GM21825 (cell line): ENCODE data around the gene NKTR.
"Not testable (repeated sequence)": the region's sequence is repeated elsewhere in the genome, so short reads cannot be mapped to it uniquely, and the experiment has no call there.

Experiments
- ATAC-seq: cut with Tn5 transposase; IDR thresholded peaks from one replicate; pipeline ENCODE4 v1.9.1; 2021; ENCODE audit warnings: mild to moderate bottlenecking, moderate library complexity; ENCODE audit not compliant: unreplicated experiment

The NKTR gene

DNA sequence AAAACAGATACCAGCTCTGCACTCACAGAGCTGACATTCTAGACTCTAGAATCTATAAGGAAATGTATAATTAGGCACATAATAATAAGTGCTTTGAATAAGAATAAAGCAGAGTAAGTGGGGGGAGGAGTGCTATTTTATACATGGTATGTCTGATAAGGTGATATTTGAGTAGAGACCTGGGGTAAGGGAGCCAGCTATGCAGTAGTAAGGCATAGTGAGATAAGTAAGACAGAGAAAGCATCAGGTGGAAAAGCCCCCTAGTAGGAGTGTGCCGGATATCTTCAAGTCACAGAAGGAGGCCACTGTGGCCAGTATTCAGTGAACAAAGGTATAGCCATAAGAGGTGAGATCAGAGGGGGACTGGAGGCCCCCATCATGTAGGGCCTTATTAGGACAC, 6.9 kb upstream of the NKTR start:
- no peak for ATAC-seq

DNA sequence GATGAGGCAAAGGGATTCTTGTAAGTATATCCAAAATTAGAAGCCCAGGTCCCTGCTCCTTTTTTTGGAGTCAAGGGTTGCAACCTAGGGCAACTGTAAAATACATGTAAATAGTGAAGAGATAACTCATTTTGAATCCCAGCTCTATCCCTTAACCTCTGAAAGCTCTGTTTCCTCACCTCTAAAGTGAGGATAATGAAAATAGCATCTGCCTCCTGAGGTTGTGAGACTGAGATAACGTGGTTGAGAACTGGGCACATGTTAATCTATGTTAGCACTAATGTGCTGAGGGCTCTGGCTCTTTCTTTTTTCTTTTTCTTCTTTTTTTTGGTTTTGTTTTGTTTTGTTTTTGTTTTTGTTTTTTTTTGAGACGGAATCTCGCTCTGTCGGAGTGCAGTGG, 4.8 kb upstream of the NKTR start:
- ATAC-seq, result no peak

GRCh38 chr3:42597098-42597497, 3.4 kb upstream of the NKTR start:
- ATAC-seq, result not testable (repeated sequence)

GRCh38 chr3:42600958-42601675, 631 bp downstream of the NKTR start:
- ATAC-seq, result peak; percentile 25

- no peak for ATAC-seq
Observed at GRCh38 chr3:42601896-42602581, 1.6 kb downstream of the NKTR start.

- no peak for ATAC-seq
Observed at GRCh38 chr3:42602961-42603360, 2.5 kb downstream of the NKTR start.

DNA sequence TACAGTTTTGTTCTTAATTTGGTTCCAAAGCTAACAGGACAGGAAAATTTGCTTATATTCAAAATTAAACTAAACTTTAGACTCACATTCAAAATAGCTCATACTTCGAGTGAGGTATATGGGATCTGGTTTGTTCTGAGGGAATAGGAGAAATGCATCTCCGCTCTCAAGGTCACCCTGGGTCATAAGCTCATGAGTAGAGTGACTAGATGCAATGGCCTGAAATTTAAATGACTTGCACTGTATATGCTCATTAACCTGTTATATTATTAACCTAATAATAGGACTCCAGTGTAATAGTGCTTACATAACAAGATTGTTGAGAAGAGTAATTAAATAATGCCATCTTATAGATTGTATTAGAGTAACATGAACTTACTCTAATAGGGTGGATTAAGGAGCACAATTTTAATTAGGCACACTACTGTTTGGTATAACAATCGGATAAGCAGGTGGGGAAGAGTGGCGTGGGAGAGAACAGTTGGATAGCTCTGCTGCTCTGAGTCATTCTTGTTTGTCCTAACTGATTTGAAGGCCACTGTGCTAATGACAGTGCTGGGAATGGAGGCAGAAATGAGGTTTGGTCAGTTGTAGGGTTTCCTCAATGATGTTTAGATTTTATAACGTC, 5.2 kb downstream of the NKTR start:
- ATAC-seq, result no peak

- no peak for ATAC-seq
Observed at GRCh38 chr3:42608581-42608980, 8.1 kb downstream of the NKTR start.

DNA sequence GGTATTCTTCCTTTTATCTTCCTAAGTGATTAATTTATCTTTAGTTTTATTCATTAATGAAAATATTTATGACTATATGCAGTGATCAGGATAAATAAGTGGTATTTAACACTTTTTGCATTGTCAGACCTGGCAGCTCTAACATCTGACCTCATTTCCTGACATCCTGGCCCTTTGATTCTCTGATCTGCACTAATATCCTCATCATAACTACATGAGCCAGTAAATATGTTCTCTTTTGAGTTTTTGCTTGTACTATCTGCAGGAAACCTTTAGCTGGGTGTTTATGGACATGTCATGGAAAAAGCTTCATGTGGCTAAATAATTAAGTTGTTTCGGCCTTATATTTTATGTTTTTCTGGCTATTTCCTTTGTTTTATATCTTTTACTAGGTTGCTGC, 10.5 kb downstream of the NKTR start:
- ATAC-seq, result no peak

GRCh38 chr3:42612217-42612616, 11.7 kb downstream of the NKTR start:
- ATAC-seq, result no peak

DNA sequence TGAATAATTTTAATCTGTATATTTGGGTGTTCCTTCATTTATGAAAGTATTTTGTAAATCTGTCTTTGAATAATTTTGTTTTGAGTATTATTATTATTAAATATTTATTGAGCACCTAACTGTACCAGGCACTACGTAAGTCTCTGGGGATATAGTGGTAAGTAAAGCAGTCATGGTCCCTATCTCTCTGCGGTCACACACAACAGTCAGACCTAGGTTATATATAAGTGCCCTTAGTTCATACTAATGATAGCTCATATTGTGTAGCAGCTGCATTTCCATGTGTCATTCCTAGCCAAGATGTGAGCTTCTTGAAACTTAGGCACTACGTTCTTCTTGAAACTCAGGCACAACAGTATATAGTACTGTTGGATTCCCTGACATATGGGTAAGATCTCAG, 12.4 kb downstream of the NKTR start:
- no peak for ATAC-seq

DNA sequence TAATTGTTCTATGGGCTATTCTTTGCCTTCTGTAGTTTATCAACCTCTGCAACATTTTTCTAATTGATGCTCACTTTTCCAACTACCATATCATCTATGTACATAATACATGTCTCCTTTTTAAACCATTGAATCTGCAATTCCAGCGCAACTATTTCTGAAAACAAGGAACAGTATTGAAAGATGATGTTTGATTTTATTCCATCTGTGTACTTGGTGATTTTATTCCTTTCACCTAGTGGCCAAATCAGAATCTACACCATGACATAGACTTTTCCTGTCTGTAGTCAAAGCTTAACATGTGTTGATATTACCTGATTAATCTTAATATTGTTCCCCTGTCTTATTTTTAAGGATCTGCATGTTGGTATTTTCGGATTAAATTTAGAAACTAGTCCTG, 13.0 kb downstream of the NKTR start:
- ATAC-seq, result no peak

DNA sequence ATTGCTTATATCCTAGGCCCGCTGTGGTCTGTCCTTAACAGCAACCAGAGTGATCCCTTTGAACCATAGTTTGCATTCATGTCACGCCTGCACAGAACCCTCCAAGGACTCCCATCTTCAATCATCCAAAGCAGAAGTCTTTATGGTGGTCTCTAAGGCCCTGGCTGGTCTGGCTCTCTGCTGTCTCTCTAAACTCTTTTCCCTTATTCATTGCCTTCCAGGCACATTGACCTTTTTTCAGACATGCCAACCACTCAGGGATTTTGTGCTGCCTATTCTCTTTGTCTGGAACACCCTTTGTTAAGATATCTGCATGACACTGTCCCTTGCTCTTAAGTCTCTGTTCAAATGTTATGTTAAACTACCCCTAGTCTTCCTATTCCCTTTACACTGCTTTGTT, 31.1 kb downstream of the NKTR start:
- no peak for ATAC-seq

DNA sequence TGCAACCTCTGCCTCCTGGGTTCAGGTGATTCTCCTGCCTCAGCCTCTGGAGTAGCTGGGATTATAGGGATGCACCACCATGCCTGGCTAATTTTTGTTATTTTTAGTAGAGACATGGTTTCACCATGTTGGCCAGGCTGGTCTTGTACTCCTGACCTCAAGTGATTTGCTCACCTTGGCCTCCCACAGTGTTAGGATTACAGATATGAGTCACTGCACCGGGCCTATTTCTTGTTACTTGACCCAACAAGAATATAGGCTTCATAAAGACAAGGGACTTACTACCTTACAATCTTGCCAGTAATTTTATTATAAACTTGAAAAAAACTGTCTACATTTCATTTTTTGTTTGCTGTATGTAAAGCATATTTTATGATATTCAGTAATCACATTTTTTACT, 31.7 kb downstream of the NKTR start:
- no peak for ATAC-seq

DNA sequence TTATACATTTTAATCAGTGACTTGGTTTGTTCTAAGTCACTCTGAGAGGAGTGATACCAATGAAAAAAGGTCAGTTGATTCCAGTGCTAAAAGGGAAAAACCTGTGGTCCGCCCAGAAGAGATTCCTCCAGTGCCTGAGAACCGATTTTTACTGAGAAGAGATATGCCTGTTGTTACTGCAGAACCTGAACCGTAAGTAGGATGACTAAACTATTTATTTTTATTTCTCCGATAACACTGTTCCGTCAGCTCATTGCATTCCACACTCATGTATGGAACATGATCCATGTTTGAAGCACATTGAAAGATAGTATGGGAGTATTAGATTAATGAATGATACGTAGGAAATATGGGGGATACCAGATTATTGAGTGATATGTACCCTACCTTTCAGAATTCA, 33.1 kb downstream of the NKTR start:
- no peak for ATAC-seq

GRCh38 chr3:42635111-42635510, 34.6 kb downstream of the NKTR start:
- no peak for ATAC-seq

GRCh38 chr3:42637001-42637400, 36.5 kb downstream of the NKTR start:
- ATAC-seq, result no peak

DNA sequence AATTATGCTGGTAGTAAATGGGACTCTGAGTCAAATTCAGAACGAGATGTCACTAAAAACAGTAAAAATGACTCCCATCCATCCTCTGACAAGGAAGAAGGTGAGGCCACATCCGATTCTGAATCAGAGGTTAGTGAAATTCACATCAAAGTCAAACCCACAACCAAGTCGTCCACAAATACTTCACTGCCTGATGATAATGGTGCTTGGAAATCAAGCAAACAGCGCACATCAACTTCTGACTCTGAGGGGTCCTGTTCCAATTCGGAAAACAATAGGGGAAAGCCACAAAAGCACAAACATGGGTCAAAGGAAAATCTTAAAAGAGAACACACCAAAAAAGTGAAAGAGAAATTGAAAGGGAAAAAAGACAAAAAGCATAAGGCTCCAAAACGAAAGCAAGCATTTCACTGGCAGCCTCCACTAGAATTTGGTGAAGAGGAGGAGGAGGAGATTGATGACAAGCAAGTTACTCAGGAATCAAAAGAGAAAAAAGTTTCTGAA, 37.9 kb downstream of the NKTR start:
- no peak for ATAC-seq

DNA sequence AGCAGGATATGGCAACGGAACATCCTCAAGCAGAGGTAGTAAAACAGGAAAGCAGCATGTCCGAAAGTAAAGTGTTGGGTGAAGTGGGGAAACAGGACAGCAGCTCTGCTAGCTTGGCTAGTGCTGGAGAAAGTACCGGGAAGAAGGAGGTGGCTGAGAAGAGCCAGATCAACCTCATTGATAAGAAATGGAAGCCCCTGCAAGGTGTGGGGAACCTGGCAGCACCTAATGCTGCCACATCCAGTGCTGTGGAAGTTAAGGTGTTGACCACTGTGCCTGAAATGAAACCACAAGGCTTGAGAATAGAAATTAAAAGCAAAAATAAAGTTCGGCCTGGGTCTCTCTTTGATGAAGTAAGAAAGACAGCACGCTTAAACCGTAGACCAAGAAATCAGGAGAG, 38.7 kb downstream of the NKTR start:
- ATAC-seq, result no peak

DNA sequence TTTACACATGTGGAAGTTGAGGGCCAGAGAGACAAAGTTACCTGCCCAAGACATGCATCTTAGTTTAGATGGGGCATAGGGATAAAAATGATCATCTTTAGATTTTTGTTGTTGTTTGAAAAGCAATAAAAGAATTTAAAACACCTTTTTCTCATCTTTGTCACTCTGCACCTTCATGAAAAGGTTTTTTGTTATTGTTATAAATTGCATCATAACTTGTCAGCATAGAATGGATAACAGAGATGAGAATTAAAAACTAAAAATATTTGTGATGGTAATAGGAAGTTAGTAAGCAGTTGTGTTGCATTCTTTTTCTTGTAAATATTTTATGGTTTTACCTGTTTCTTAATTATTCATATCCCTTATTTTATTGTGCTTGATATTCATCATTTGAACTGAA, 39.6 kb downstream of the NKTR start:
- no peak for ATAC-seq

DNA sequence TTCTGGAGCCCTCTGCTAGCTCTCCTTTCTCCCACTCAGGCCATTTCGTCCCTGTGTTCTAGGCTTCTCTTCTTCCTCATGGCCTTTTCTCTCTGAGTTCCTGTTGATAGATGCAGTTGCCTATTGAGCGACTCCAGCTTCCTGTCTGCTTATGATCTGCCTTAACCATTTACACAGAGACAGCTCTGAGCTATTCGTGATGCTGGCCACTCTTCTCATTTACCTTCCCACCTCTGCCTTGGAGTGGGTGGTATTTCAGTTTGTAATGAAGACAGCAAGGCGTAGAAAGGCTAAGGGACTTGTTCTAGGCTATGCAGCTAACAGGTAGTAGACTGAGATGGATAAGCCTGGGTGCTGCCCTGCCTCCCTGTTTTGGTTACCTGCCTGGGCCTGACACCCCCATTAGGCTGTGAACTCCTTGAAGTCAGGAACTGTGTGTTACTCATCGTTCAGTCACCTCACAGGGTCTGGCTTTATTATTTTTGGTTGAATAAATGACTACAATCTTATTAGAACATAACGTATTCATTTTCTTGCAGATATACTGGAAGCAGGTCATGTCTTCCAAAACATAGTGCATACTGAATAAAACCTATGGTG, 40.4 kb downstream of the NKTR start:
- no peak for ATAC-seq
